ENCODE data around the gene ZNF302.
A peak's percentile ranks its signal among the peaks of the same experiment; 100 is the strongest.
"Not testable (repeated sequence)": the region's sequence is repeated elsewhere in the genome, so short reads cannot be mapped to it uniquely, and the experiment has no call there.

Gene ZNF302

GRCh38 chr19:34677386-34678084, at the start of gene ZNF302:
Gene ZNF302, plus strand, starts transcription at chr19:34677678. Its CDS starts 1,127 bp downstream, at chr19:34678805.
- peak; percentile 95 for DNase-seq

GRCh38 chr19:34633802-34634201, 43.7 kb upstream of the ZNF302 start:
- DNase-seq: no peak

- peak; percentile 29 for DNase-seq
Observed at GRCh38 chr19:34639491-34640085, 37.9 kb upstream of the ZNF302 start.

- DNase-seq: no peak
Observed at GRCh38 chr19:34642241-34642640, 35.2 kb upstream of the ZNF302 start.

GRCh38 chr19:34644991-34645461, 32.5 kb upstream of the ZNF302 start:
- DNase-seq: no peak

GRCh38 chr19:34645551-34645950, 31.9 kb upstream of the ZNF302 start:
- no peak for DNase-seq

- DNase-seq: no peak
Observed at GRCh38 chr19:34649886-34650543, 27.5 kb upstream of the ZNF302 start.

GRCh38 chr19:34651747-34652146, 25.7 kb upstream of the ZNF302 start:
- DNase-seq: no peak

- no peak for DNase-seq
Observed at GRCh38 chr19:34654796-34655195, 22.7 kb upstream of the ZNF302 start.

GRCh38 chr19:34655651-34656050, 21.8 kb upstream of the ZNF302 start:
- DNase-seq: no peak

- DNase-seq: no peak
Observed at GRCh38 chr19:34661357-34661756, 16.1 kb upstream of the ZNF302 start.

- no peak for DNase-seq
Observed at GRCh38 chr19:34662919-34663318, 14.6 kb upstream of the ZNF302 start.

GRCh38 chr19:34664168-34664567, 13.3 kb upstream of the ZNF302 start:
- DNase-seq: no peak

GRCh38 chr19:34664870-34665269, 12.6 kb upstream of the ZNF302 start:
- DNase-seq: no peak

GRCh38 chr19:34665275-34665674, 12.2 kb upstream of the ZNF302 start:
- not testable (repeated sequence) for DNase-seq

GRCh38 chr19:34666200-34666957, 11.1 kb upstream of the ZNF302 start:
- no peak for DNase-seq

- DNase-seq: no peak
Observed at GRCh38 chr19:34666958-34667265, 10.6 kb upstream of the ZNF302 start.

- DNase-seq: peak; percentile 19
Observed at GRCh38 chr19:34667349-34668076, 10.0 kb upstream of the ZNF302 start.

GRCh38 chr19:34668077-34668689, 9.3 kb upstream of the ZNF302 start:
- not testable (repeated sequence) for DNase-seq

GRCh38 chr19:34668690-34669089, 8.8 kb upstream of the ZNF302 start:
- DNase-seq: peak; percentile 54

GRCh38 chr19:34669305-34669704, 8.2 kb upstream of the ZNF302 start:
- DNase-seq: no peak

- no peak for DNase-seq
Observed at GRCh38 chr19:34671972-34672371, 5.5 kb upstream of the ZNF302 start.

Data from DMS153 (cell line).